ENCODE measurements around the gene TPTE. TPM values are rescaled to one million over a fixed set of nuclear protein-coding genes. Genes with fewer than 3 reads are reported as not detected.
"Not testable (repeated sequence)": the region's sequence is repeated elsewhere in the genome, so short reads cannot be mapped to it uniquely, and the experiment has no call there.

The TPTE gene
- total RNA-seq, 2 experiments from 2014 or later: not detected

DNA sequence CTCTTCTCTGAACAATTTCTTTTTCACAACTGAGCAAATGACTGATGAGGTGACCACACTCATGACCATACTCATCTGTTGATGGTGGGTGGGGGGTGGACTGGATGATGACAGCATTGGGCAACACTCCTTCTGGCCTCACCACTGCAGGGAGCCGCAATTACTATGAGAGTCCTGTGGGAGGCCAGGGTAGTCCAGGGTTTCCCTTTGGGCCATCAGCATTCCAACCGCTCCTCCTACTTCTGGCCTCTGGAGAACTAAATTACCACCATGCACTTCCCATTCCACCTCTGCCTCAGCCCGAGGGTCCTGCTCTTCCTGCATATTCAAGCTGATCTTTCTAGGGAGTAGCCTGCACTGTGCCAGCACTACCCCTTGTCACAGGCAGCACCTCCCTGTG, 94.7 kb downstream of the TPTE start:
- CTCF ChIA-PET, POLR2A ChIA-PET: not testable (repeated sequence)

GRCh38 chr21:10616535-10616934, 95.2 kb downstream of the TPTE start:
- POLR2A ChIA-PET: no interaction called here
- CTCF ChIA-PET: no interaction called here

DNA sequence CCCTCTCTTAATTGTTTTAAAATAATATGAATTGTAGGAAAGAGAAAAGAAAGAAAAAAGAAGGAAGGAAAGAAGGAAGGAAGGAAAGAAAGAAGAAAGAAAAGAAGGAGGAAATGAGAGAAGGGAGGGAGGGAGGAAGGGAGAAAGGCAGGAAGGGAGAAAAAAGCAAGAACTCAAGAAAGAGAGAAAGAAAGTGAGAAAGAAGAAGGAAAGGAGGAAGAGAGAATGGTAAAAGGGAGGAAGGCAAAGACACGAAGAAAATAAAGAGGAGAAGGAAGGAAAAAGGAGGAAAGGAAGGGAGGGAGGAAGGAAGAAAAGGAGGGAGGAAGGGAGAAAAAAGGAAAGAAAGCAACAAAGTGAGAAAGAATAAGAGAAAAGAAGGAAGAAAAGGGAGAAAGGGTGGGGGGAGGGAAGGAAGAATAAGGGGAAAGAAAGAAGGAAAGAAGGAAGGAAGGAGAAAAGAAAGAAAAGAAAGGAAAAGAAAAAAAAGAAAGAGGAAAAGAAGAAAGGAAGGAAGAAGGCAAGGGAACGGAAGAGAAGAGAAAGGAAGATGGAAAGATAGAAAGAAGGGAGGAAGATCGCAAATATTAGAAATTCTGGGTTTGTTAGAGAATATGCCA, 95.9 kb downstream of the TPTE start:
- POLR2A ChIA-PET, CTCF ChIA-PET: not testable (repeated sequence)

DNA sequence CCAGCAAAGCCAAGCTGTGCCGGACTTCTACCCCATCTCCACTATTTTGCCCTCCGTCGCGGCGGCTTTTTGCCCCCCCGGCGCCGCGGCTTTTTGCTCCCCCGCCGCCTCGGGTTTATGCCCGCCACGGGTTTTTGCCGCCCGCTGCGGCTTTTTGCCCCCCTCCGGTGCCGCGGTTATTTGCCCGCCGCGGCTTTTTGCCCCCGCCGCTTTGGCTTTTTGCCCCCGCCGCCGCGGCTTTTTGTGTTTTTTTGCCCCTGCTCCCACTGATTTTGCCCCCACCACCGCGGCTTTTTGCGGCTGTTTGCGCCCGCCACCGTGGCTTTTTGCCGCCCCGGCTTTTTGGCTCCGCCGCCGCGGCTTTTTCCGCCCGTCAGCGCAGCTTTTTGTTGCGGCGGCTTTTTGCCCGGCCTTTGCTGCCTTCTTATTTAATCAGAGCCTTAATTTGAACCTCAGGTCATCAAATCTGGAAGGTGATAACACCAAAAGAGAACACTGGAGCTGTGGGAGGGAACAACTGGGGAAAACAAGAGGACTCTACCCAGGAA, 106.0 kb downstream of the TPTE start:
- POLR2A ChIA-PET: no interaction called here
- CTCF ChIA-PET: no interaction called here

DNA sequence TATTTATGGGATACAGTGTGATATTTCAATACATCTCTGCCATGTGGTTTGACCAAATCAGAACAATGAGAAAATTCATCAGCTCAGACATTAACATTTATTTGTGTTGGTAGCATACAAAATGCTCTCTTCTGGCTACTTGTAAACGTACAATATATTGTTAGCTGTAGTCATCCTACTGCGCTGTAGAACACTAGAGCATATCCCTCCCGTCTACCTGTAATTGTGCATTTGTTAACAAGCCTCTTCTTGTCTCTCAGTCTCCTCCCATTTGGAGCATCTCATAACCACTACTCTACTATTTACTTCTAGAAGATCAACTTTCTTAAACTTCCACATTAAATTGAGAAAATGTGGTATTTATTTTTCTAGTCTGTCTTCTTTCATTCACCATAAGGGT, 107.9 kb downstream of the TPTE start:
- POLR2A ChIA-PET, CTCF ChIA-PET: not testable (repeated sequence)

GRCh38 chr21:10630829-10631228, 109.4 kb downstream of the TPTE start:
- CTCF ChIA-PET, POLR2A ChIA-PET: not testable (repeated sequence)

DNA sequence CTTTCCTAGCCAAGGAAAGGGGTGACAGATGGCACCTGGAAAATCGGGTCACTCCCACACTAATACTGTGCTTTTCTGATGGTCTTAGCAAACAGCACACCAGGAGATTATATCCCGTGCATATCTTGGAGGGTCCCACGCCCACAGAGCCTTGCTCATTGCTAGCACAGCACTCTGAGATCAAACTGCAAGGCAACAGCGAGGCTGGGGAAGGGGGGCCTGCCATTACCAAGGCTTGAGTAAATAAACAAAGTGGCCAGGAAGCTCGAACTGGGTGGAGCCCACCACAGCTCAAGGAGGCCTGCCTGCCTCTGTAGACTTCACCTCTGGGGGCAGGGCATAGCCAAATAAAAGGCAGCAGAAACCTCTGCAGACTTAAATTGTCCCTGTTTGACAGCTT, 109.9 kb downstream of the TPTE start:
- POLR2A ChIA-PET, CTCF ChIA-PET: not testable (repeated sequence)

DNA sequence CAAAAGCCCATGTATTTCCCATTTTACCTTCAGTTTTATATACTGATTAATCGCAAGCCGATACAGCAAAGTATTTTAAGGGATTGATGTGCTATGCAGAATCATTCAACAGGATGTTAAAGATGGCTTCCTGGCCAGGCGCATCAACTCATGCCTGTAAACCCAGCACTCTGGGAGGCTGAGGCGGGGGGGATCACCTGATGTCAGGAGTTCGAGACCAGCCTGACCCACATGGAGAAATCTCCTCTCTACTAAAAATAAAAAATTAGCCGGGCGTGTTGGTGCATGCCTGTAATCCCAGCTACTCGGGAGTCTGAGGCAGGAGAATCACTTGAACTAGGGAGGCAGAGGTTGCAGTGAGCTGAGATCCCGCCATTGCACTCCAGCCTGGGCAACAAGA, 116.8 kb downstream of the TPTE start:
- POLR2A ChIA-PET, CTCF ChIA-PET: not testable (repeated sequence)

DNA sequence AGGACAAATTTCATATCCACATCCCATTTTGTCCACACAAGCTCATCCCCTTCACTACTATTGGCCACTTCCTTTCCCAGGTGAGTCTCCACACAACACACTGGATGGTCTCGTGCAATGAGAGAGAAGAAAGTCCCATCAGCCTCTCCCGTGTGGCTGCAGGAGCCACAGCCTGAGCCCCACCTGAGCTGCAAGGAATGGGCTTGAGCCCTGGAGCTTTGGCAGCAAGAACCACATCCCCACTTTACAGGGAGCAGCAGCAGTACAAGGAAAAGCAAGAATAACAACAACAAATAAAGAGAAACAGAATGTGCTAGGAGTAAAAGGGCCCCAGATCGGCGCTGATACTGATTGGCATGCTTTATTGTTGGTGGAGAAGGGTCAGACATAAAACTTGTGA, 117.7 kb downstream of the TPTE start:
- ChIA-PET POLR2A (no interaction called here), CTCF (no interaction called here)

- CTCF ChIA-PET, POLR2A ChIA-PET: not testable (repeated sequence)
These were observed 118.4 kb downstream of the TPTE start for GRCh38 chr21:10639746-10640145.

DNA sequence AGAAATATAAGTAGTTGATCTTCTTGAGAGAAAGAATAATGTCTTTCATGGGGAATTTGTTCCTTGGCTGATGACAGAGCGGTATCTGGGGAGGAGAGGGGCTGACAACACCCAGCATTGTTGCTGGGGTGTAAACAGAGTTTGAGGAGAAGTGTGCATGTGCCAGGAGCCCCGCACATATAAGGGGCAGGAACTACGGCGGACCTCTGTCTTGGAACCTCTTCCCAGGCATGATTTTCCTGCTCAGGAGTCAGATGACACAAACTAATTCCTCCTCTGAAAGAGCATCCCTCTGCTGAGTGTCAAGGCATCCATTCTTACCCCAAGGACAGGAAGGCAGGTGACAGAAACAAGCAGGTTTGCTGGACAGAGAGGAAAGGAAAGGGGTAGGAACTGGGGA, 119.1 kb downstream of the TPTE start:
- ChIA-PET POLR2A (no interaction called here), CTCF (no interaction called here)

DNA sequence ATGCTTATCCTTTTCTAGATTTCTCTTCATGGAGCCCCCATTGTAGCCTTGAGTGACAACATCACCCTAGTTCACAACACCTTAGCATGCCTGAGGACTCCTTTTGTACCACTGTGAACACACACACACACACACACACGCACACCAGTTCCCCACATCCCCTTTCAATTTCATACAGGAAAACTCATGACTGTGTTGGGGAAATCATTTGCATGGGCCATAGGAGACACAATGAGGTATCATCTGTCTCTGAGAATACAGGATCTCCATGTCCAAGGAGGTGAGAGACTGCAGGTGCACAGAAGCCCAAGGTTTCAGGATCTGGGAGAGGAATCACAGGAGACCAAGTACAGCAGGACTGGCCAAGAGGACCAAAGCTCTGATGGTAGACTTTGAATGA, 119.7 kb downstream of the TPTE start:
- CTCF ChIA-PET: no interaction called here

DNA sequence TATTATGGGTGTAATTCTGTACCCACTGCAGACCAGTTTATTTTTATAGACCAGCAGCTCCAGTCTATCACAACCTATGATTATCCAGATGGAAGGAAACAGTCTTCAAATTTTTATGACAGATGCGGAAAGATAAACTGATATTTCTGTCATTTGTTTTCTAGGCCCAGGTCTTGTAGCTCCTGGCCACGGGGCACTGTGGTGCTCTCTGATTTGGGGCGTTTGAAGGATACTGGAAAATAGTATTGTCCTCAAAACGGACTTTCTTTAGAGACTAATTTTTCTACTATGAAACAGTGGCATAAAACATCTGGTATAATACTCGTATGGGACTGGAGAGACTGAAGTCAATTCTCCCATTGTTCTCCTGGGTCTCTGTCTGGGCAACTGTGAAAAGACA, 124.3 kb downstream of the TPTE start:
- POLR2A ChIA-PET, CTCF ChIA-PET: not testable (repeated sequence)

More for the DNA sequence above, 119.7 kb downstream of the TPTE start:
- POLR2A ChIA-PET: no interaction called here

- POLR2A ChIA-PET, CTCF ChIA-PET: not testable (repeated sequence)
These were observed 128.2 kb downstream of the TPTE start for GRCh38 chr21:10649350-10650149.

DNA sequence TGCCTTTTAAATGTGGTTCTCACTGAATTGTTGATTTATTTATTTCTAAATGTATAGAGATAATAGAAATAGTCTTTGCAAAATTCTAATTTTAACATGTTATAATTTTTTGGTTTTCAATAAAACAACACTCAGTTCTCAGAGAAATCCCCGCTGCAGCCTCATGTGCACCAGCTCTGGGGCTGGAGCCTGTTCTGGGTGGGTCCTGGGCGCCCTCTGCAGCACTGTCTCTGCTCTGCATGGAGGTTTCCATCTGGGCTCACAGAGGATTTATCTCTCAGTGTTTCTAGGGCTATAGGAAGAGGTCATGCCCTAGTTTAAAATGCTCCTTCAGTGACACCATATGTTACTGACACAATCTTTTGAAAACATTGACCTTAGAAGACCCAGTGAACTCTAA, 128.9 kb downstream of the TPTE start:
- POLR2A ChIA-PET: not testable (repeated sequence)

More for the DNA sequence above, 128.9 kb downstream of the TPTE start:
- CTCF ChIA-PET: not testable (repeated sequence)

All from activated CD8-positive, alpha-beta memory T cell treated with anti-CD3 and anti-CD28 coated beads for 36 hours (primary cell).